HepG2 (cell line): ENCODE measurements around the gene ZBTB7A. TPM values are rescaled to one million over a fixed set of nuclear protein-coding genes. Genes with fewer than 3 reads are reported as not detected.

Source experiments
- BORCS8-MEF2B ChIP-seq: sonication (generic); formaldehyde crosslinking; IDR thresholded peaks from 2 replicates; pipeline ENCODE4 v1.8.0; 2022; ENCODE audit warnings: mild to moderate bottlenecking, missing genetic modification reagents
- EHMT2 ChIP-seq: fragments of 200-600 bp; sonication (generic); IDR thresholded peaks from 2 replicates; pipeline ENCODE4 v1.7.0; 2017; ENCODE audit warnings: antibody characterized with exemption, low read depth, low read length, borderline replicate concordance
- FOXA3 ChIP-seq: IDR thresholded peaks from 2 replicates; pipeline ENCODE4 v1.6.1; 2016; ENCODE audit warnings: missing genetic modification reagents, missing compliant biosample characterization
- FOXO1 ChIP-seq: sonication (generic); formaldehyde crosslinking; IDR thresholded peaks from 2 replicates; pipeline ENCODE4 v1.4.0; 2020; ENCODE audit warnings: missing genetic modification reagents
- FUBP1 ChIP-seq: sonication (generic); formaldehyde crosslinking; IDR thresholded peaks from 2 replicates; pipeline ENCODE4 v1.5.1; 2020; ENCODE audit warnings: missing genetic modification reagents, mild to moderate bottlenecking, borderline replicate concordance
- GTF2F1 ChIP-seq: fragments of 150-350 bp; IDR thresholded peaks from 2 replicates; pipeline ENCODE4 v1.6.1; 2014; ENCODE audit warnings: low read length
- KLF13 ChIP-seq: sonication (generic); formaldehyde crosslinking; IDR thresholded peaks from 2 replicates; pipeline ENCODE4 v1.4.0; 2020; ENCODE audit warnings: mild to moderate bottlenecking, missing genetic modification reagents
- KMT2A ChIP-seq: sonication (generic); formaldehyde crosslinking; IDR thresholded peaks from 2 replicates; pipeline ENCODE4 v1.4.0; 2020; ENCODE audit warnings: missing genetic modification reagents
- MAFG ChIP-seq: sonication (generic); formaldehyde crosslinking; IDR thresholded peaks from 2 replicates; pipeline ENCODE4 v1.5.1; 2020; ENCODE audit warnings: mild to moderate bottlenecking, missing genetic modification reagents
- MTA3 ChIP-seq: sonication (generic); formaldehyde crosslinking; IDR thresholded peaks from 2 replicates; pipeline ENCODE4 v1.4.0; 2020; ENCODE audit warnings: missing genetic modification reagents
- NFIC ChIP-seq: IDR thresholded peaks from 2 replicates; pipeline ENCODE4 v1.6.1; 2012; ENCODE audit warnings: mild to moderate bottlenecking, low read length, inconsistent platforms
- POLR2AphosphoS5 ChIP-seq: IDR thresholded peaks from 2 replicates; pipeline ENCODE4 v1.6.1; 2012; ENCODE audit warnings: low read depth, low read length
- SETDB1 ChIP-seq: sonication (generic); formaldehyde crosslinking; IDR thresholded peaks from 2 replicates; pipeline ENCODE4 v1.5.1; 2020; ENCODE audit warnings: missing genetic modification reagents, mild to moderate bottlenecking, borderline replicate concordance
- TOPORS ChIP-seq: sonication (generic); formaldehyde crosslinking; IDR thresholded peaks from 2 replicates; pipeline ENCODE4 v1.8.0; 2023; ENCODE audit warnings: mild to moderate bottlenecking, missing genetic modification reagents
- ZBTB44 ChIP-seq: sonication (generic); formaldehyde crosslinking; IDR thresholded peaks from 2 replicates; pipeline ENCODE4 v1.4.0; 2020; ENCODE audit warnings: missing genetic modification reagents
- ZNF12 ChIP-seq: sonication (generic); formaldehyde crosslinking; IDR thresholded peaks from 2 replicates; pipeline ENCODE4 v1.5.0; 2020; ENCODE audit warnings: missing genetic modification reagents
- ZNF230 ChIP-seq: sonication (generic); formaldehyde crosslinking; IDR thresholded peaks from 2 replicates; pipeline ENCODE4 v1.4.0; 2020; ENCODE audit warnings: mild to moderate bottlenecking, missing genetic modification reagents
- ZNF414 ChIP-seq: sonication (generic); formaldehyde crosslinking; IDR thresholded peaks from 2 replicates; pipeline ENCODE4 v1.5.0; 2020; ENCODE audit warnings: missing genetic modification reagents
- ZNF781 ChIP-seq: sonication (generic); formaldehyde crosslinking; IDR thresholded peaks from 2 replicates; pipeline ENCODE4 v1.5.1; 2020; ENCODE audit warnings: borderline replicate concordance, mild to moderate bottlenecking, missing genetic modification reagents; ENCODE audit errors: not compliant biosample characterization
- ZNF782 ChIP-seq: sonication (generic); formaldehyde crosslinking; IDR thresholded peaks from 2 replicates; pipeline ENCODE4 v1.4.0; 2020; ENCODE audit warnings: missing genetic modification reagents, mild to moderate bottlenecking, borderline replicate concordance
- ZSCAN21 ChIP-seq: sonication (generic); formaldehyde crosslinking; IDR thresholded peaks from 2 replicates; pipeline ENCODE4 v1.8.0; 2022; ENCODE audit warnings: mild to moderate bottlenecking, missing genetic modification reagents, moderate library complexity, borderline replicate concordance
- polyA plus RNA-seq, 8 experiments: library from polyadenylated mRNA; depleted of rRNA in 3 of 8; stranded (reverse) in 7 of 8; unstranded in 1 of 8; fragments of >200 nt; fragmentation: Illumina TruSeq in 4 of 8; extraction: Trizol in 4 of 8; gene quantifications; 2 replicates each; pipeline versions ENCODE4 v1.2.1 to v1.2.3, GENCODE V29; 2011 to 2016; ENCODE audit warnings: low read depth in 4 of 8, missing spikeins in 1 of 8, mixed read lengths in 1 of 8; ENCODE audit not compliant: insufficient read depth in 1 of 8
- total RNA-seq, 5 experiments: library from RNA; depleted of rRNA; stranded (reverse); fragments of >200 nt; fragmentation: Illumina TruSeq; extraction: Trizol; gene quantifications; 2 replicates each; pipeline ENCODE4 v1.2.3, GENCODE V29; 2016; ENCODE audit warnings: low read depth in 1 of 5
- TF ChIP-seq, protein P1 (sequence below): sonication (generic); formaldehyde crosslinking; IDR thresholded peaks from 2 replicates; pipeline ENCODE4 v1.4.0; 2020; ENCODE audit warnings: missing genetic modification reagents
- TF ChIP-seq, protein P2 (sequence below): sonication (generic); formaldehyde crosslinking; IDR thresholded peaks from 2 replicates; pipeline ENCODE4 v1.8.0; 2022; ENCODE audit warnings: missing genetic modification reagents, mild to moderate bottlenecking, inconsistent platforms, borderline replicate concordance

Gene ZBTB7A
- total and polyA plus RNA-seq, 2 of the 13 experiments (the other 11 are each of a cell fraction or from before 2014, with no cell fraction given) = 3.6 to 4.0 TPM

DNA sequence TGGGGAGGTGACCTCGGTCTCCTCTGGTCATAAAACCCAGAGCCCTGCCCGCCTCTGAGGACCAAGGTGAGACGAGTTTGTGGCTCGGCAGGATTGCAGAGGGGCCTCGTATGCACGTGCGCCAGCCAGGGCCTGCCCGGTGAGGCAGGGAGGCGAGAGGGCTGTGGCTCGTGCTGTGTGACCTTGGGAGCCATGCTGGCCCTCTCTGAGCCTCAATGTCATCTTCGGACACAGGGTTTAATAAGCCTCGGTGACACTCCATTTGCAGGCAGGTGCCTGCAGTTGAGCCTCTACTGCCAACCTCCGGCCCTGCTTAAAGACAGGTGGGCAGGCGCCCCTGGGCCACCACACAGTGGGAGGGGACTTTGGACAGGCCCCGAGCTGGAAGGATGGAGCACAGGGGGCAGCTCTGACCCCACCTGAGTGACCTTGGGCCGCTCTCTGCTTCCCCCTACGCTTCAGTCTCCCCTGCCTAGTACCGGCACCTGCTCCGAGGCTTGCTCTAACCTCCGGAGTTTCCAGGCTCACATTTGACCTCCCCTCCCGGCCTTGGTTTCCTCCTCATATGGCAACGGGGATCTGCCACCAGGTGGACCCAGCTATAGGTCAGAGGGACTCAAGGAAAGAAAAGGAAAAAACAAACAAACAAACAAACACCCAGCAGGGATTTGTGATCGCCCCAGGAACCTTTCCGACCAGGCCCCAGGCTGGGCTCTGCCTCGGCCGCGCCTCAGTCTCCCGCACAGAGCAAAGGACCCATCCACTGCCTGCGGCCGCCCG, 3.1 kb downstream of the ZBTB7A start (continued):
- TF ChIP-seq ZSCAN21 (CRISPR knock-in tag) (no peak), ZBTB44 (CRISPR knock-in tag) (no peak), MAFG (CRISPR knock-in tag) (no peak), POLR2AphosphoS5 (no peak), ZNF12 (CRISPR knock-in tag) (no peak), SETDB1 (no peak), TOPORS (CRISPR knock-in tag) (0 out of 2 replicates have a peak, but pooled peaks have one; percentile 51), MTA3 (CRISPR knock-in tag) (no peak), NFIC (no peak), BORCS8-MEF2B (0 out of 2 replicates have a peak, but pooled peaks have one; percentile 20), FOXA3 (no peak), ZNF781 (CRISPR knock-in tag) (no peak), FUBP1 (CRISPR knock-in tag) (no peak), KMT2A (peak; percentile 38; the same call in 1 of the 2 replicates), GTF2F1 (no peak), FOXO1 (CRISPR knock-in tag) (no peak), ZNF782 (CRISPR knock-in tag) (no peak), ZNF414 (0 out of 2 replicates have a peak, but pooled peaks have one; percentile 39), ZNF230 (CRISPR knock-in tag) (no peak), KLF13 (CRISPR knock-in tag) (no peak), EHMT2 (no peak)
- TF ChIP-seq, protein P1, sequence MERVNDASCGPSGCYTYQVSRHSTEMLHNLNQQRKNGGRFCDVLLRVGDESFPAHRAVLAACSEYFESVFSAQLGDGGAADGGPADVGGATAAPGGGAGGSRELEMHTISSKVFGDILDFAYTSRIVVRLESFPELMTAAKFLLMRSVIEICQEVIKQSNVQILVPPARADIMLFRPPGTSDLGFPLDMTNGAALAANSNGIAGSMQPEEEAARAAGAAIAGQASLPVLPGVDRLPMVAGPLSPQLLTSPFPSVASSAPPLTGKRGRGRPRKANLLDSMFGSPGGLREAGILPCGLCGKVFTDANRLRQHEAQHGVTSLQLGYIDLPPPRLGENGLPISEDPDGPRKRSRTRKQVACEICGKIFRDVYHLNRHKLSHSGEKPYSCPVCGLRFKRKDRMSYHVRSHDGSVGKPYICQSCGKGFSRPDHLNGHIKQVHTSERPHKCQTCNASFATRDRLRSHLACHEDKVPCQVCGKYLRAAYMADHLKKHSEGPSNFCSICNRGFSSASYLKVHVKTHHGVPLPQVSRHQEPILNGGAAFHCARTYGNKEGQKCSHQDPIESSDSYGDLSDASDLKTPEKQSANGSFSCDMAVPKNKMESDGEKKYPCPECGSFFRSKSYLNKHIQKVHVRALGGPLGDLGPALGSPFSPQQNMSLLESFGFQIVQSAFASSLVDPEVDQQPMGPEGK = peak; percentile 66; the same call in 1 of the 2 replicates
- TF ChIP-seq, protein P2, sequence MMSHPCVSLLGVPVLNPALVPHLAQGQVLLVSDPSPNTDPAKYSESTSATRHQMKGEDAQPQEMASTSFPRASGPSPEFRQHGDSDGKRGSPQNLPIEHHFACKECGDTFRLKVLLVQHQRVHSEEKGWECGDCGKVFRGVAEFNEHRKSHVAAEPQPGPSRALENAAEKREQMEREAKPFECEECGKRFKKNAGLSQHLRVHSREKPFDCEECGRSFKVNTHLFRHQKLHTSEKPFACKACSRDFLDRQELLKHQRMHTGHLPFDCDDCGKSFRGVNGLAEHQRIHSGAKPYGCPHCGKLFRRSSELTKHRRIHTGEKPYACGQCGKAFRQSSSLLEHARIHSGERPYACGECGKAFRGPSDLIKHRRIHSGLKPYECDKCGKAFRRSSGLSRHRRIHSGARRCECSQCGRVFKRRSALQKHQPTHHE (CRISPR knock-in tag) = no peak
